ENCODE results near the gene PTPRC. TPM values are rescaled to one million over a fixed set of nuclear protein-coding genes. Genes with fewer than 3 reads are reported as not detected.

The PTPRC gene
- total and polyA plus RNA-seq, 4 experiments from 2014 or later: 915 to 1,019 (median 980) TPM

GRCh38 chr1:198607714-198608113 lies 31.1 kb upstream of the PTPRC start:
- POLR2A ChIA-PET (ENCODE audit: partially characterized antibody): interaction anchor here (1.3 to 7.6 kb wide), 5 partner anchors 9 to 75 kb away, joined by 4 to 110 read pairs (median 40); partner anchors contain the start of gene PTPRC
- CTCF ChIA-PET (ENCODE audit: partially characterized antibody): interaction anchor here (1.1 to 4.9 kb wide), 3 partner anchors 14 to 54 kb away, joined by 3 to 56 read pairs (median 3); no protein-coding TSS in a partner anchor
- H3K4me1 Mint-ChIP-seq: peaks cover 48 to 66% (median 57%) of the 10 kb centered on the region in 4 donors
- no peak overlapping the region for H3K27ac ChIP-seq (ENCODE audit: low read depth, low read length)
- peaks cover 70% of the 10 kb centered on the region for H3K4me1 ChIP-seq (ENCODE audit: insufficient read depth, low read length)
- H3K36me3 ChIP-seq (ENCODE audit: insufficient read depth, low read length): no peaks in the 10 kb centered on the region
- H3K4me3 ChIP-seq (ENCODE audit: low read length in 2 of 2): no peak overlapping the region
- peaks cover 0 to 4% (median 0%) of the 10 kb centered on the region in 8 donors for H3K9me3 Mint-ChIP-seq
- no peaks in the 10 kb centered on the region for H3K27me3 Mint-ChIP-seq
- H3K36me3 Mint-ChIP-seq: peaks cover 0 to 4% of the 10 kb centered on the region in 2 donors
- no peaks in the 10 kb centered on the region for H3K27me3 ChIP-seq (ENCODE audit: insufficient read depth, low read length)
- H3K27ac Mint-ChIP-seq: peak overlapping the region in 1 of 7 donors; percentile 7
- no peak overlapping the region for H3K4me3 Mint-ChIP-seq
- no peak for DNase-seq
- intact Hi-C loops (cut with micrococcal nuclease): no loop called here
- no peaks in the 10 kb centered on the region for H3K9me3 ChIP-seq (ENCODE audit: control insufficient read depth in 1 of 2, low read length in 2 of 2)

GRCh38 chr1:198610362-198610761 lies 28.5 kb upstream of the PTPRC start:
- intact Hi-C loops (cut with micrococcal nuclease): loop anchor here (2.0 to 5.0 kb wide), 2 partner anchors 14 to 53 kb away; no protein-coding TSS in a partner anchor
- Histone ChIP-seq H3K9me3 (ENCODE audit: control insufficient read depth in 1 of 2, low read length in 2 of 2) (no peaks in the 10 kb centered on the region), H3K27ac (ENCODE audit: low read depth, low read length) (peak overlapping the region; percentile 81), H3K4me1 (ENCODE audit: insufficient read depth, low read length) (peaks cover 88% of the 10 kb centered on the region), H3K36me3 (ENCODE audit: insufficient read depth, low read length) (no peaks in the 10 kb centered on the region), H3K27me3 (ENCODE audit: insufficient read depth, low read length) (no peaks in the 10 kb centered on the region), H3K4me3 (ENCODE audit: low read length in 2 of 2) (no peak overlapping the region)
- peak overlapping the region; percentile 90 to 99 (median 96) for H3K27ac Mint-ChIP-seq
- H3K4me1 Mint-ChIP-seq: peaks cover 54 to 72% (median 64%) of the 10 kb centered on the region in 4 donors
- no peak for DNase-seq
- ChIA-PET CTCF (ENCODE audit: partially characterized antibody) (interaction anchor here (0.7 to 4.9 kb wide), 11 partner anchors 8 to 94 kb away, joined by 3 to 56 read pairs (median 4); no protein-coding TSS in a partner anchor), POLR2A (ENCODE audit: partially characterized antibody) (interaction anchor here (1.0 to 7.6 kb wide), 22 partner anchors 11 to 91 kb away, joined by 3 to 110 read pairs (median 5); partner anchors contain the start of gene PTPRC)
- H3K4me3 Mint-ChIP-seq: peak overlapping the region in 7 of 8 donors; percentile 51 to 92 (median 67)
- peaks cover 0 to 4% of the 10 kb centered on the region in 2 donors for H3K36me3 Mint-ChIP-seq
- H3K9me3 Mint-ChIP-seq: peaks cover 0 to 4% (median 0%) of the 10 kb centered on the region in 8 donors
- no peaks in the 10 kb centered on the region for H3K27me3 Mint-ChIP-seq

- Histone ChIP-seq H3K4me1 (ENCODE audit: insufficient read depth, low read length) (peaks cover 88% of the 10 kb centered on the region), H3K27me3 (ENCODE audit: insufficient read depth, low read length) (no peaks in the 10 kb centered on the region), H3K36me3 (ENCODE audit: insufficient read depth, low read length) (no peaks in the 10 kb centered on the region), H3K4me3 (ENCODE audit: low read length in 2 of 2) (peak overlapping the region; percentile 4 to 11), H3K9me3 (ENCODE audit: control insufficient read depth in 1 of 2, low read length in 2 of 2) (no peaks in the 10 kb centered on the region), H3K27ac (ENCODE audit: low read depth, low read length) (peak overlapping the region; percentile 81)
- Mint-ChIP-seq H3K36me3 (peaks cover 0 to 4% of the 10 kb centered on the region in 2 donors), H3K4me3 (peak overlapping the region; percentile 45 to 92 (median 67)), H3K27me3 (no peaks in the 10 kb centered on the region), H3K27ac (peak overlapping the region; percentile 90 to 99 (median 96)), H3K9me3 (peaks cover 0 to 4% (median 0%) of the 10 kb centered on the region in 8 donors), H3K4me1 (peaks cover 55 to 71% (median 64%) of the 10 kb centered on the region in 4 donors)
- POLR2A ChIA-PET (ENCODE audit: partially characterized antibody): interaction anchor here (0.8 to 7.6 kb wide), 23 partner anchors 9 to 96 kb away, joined by 3 to 110 read pairs (median 4); partner anchors contain the start of gene PTPRC
- intact Hi-C loops (cut with micrococcal nuclease): loop anchor here (2.0 to 5.0 kb wide), 2 partner anchors 14 to 54 kb away; no protein-coding TSS in a partner anchor
- no peak for DNase-seq
- CTCF ChIA-PET (ENCODE audit: partially characterized antibody): interaction anchor here (0.7 to 4.9 kb wide), 12 partner anchors 9 to 95 kb away, joined by 3 to 56 read pairs (median 4); no protein-coding TSS in a partner anchor
Observed at GRCh38 chr1:198611219-198611618, 27.6 kb upstream of the PTPRC start.

DNA sequence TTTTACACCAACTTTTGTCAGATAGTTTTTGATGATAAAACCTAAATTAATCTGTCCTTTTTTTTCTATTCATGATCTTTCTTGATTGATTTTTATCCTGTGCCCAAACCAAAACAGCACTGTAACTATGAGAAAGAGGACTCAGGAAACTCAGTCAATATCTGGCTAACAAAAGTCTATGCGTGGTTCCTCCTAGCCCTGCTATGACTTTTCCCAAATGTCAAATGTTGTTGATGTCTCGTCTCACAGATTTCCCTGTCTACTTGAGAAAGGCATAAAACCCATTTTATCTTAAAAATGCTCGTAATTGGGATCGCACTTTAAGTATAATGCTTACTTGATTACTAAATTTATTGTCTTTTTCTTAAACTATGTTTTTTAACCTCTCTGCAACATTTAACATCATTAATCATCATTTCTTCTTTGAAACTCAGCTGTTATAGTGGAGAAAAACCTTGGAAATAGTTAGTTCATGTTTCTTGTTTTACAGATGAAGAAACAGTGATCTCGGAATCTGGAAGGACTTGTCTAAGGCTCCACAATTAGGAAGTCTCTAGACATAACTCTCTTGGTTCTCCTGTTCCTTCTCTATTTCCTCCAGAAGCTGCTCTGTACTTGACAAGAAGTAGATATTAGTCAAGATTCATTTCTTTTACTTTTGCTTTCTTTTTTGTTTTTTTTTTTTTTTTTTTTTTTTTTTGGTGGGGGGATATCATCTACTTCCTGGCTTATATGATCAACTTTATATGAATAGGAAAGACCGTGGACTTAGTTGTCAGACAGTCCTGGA lies 26.2 kb upstream of the PTPRC start:
- no peaks in the 10 kb centered on the region for H3K27me3 Mint-ChIP-seq
- peaks cover 0 to 5% (median 0%) of the 10 kb centered on the region in 8 donors for H3K9me3 Mint-ChIP-seq
- peaks cover 58 to 75% (median 64%) of the 10 kb centered on the region in 4 donors for H3K4me1 Mint-ChIP-seq
- H3K36me3 Mint-ChIP-seq: peaks cover 0 to 4% of the 10 kb centered on the region in 2 donors
- Histone ChIP-seq H3K9me3 (ENCODE audit: control insufficient read depth in 1 of 2, low read length in 2 of 2) (no peaks in the 10 kb centered on the region), H3K27ac (ENCODE audit: low read depth, low read length) (peak overlapping the region; percentile 81), H3K36me3 (ENCODE audit: insufficient read depth, low read length) (no peaks in the 10 kb centered on the region), H3K4me1 (ENCODE audit: insufficient read depth, low read length) (peaks cover 94% of the 10 kb centered on the region), H3K27me3 (ENCODE audit: insufficient read depth, low read length) (no peaks in the 10 kb centered on the region), H3K4me3 (ENCODE audit: low read length in 2 of 2) (peak overlapping the region; percentile 20 to 23)
- DNase-seq: peak in 3 of 5 donors; percentile 36 to 48 (median 43)
- peak overlapping the region; percentile 67 to 92 (median 82) for H3K4me3 Mint-ChIP-seq
- CTCF ChIA-PET (ENCODE audit: partially characterized antibody): interaction anchor here (1.4 kb wide), 1 partner anchor 12 kb away, joined by 5 read pairs; no protein-coding TSS in a partner anchor
- POLR2A ChIA-PET (ENCODE audit: partially characterized antibody): interaction anchor here (0.8 to 7.6 kb wide), 11 partner anchors 9 to 93 kb away, joined by 3 to 54 read pairs (median 7); partner anchors contain the start of gene PTPRC
- intact Hi-C loops (cut with micrococcal nuclease): loop anchor here (1.0 to 5.0 kb wide), 3 partner anchors 9 to 55 kb away; no protein-coding TSS in a partner anchor
- peak overlapping the region; percentile 92 to 99 (median 98) for H3K27ac Mint-ChIP-seq

DNA sequence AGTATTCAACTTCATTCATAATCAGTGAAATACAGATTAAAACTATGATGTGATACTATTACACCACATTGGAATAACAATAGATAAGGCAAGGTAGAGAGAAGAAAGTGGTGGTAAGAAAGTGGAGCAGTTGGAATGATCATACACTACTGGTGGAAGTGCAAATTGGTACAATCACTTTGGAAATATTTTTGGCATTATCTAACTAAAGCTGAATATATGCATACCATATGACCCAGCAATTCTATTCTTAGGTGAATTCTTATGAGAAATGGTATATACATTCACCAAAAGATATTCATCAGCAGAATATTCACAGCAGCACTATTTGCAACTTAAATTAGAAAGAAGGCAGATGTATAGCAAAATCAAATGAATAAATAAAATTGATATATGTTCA lies 21.4 kb upstream of the PTPRC start:
- no peak overlapping the region for H3K27ac ChIP-seq (ENCODE audit: low read depth, low read length)
- no peaks in the 10 kb centered on the region for H3K36me3 ChIP-seq (ENCODE audit: insufficient read depth, low read length)
- Mint-ChIP-seq H3K27me3 (no peaks in the 10 kb centered on the region), H3K9me3 (peaks cover 0 to 2% (median 0%) of the 10 kb centered on the region in 8 donors), H3K4me1 (peaks cover 61 to 85% (median 74%) of the 10 kb centered on the region in 4 donors), H3K4me3 (no peak overlapping the region), H3K27ac (peak overlapping the region in 6 of 7 donors; percentile 8 to 91 (median 70)), H3K36me3 (no peaks in the 10 kb centered on the region)
- no peak for DNase-seq
- H3K9me3 ChIP-seq (ENCODE audit: control insufficient read depth in 1 of 2, low read length in 2 of 2): no peaks in the 10 kb centered on the region
- H3K4me1 ChIP-seq (ENCODE audit: insufficient read depth, low read length): peaks cover 100% of the 10 kb centered on the region
- intact Hi-C loops (cut with micrococcal nuclease): no loop called here
- POLR2A ChIA-PET (ENCODE audit: partially characterized antibody): interaction anchor here (0.8 to 1.3 kb wide), 8 partner anchors 17 to 68 kb away, joined by 3 to 4 read pairs (median 3); no protein-coding TSS in a partner anchor
- H3K4me3 ChIP-seq (ENCODE audit: low read length in 2 of 2): no peak overlapping the region
- H3K27me3 ChIP-seq (ENCODE audit: insufficient read depth, low read length): no peaks in the 10 kb centered on the region
- CTCF ChIA-PET (ENCODE audit: partially characterized antibody): interaction anchor here (0.9 to 1.2 kb wide), 4 partner anchors 34 to 95 kb away, joined by 3 read pairs; no protein-coding TSS in a partner anchor

- no peaks in the 10 kb centered on the region for H3K36me3 Mint-ChIP-seq
- intact Hi-C loops (cut with micrococcal nuclease): loop anchor here (2.0 kb wide), 1 partner anchor 63 kb away; no protein-coding TSS in a partner anchor
- ChIA-PET CTCF (ENCODE audit: partially characterized antibody) (interaction anchor here (0.7 to 5.1 kb wide), 24 partner anchors 10 to 153 kb away, joined by 3 to 93 read pairs (median 6); partner anchors contain the start of gene PTPRC), POLR2A (ENCODE audit: partially characterized antibody) (interaction anchor here (0.6 to 7.4 kb wide), 25 partner anchors 11 to 461 kb away, joined by 3 to 494 read pairs (median 21); partner anchors contain the start of gene PTPRC)
- peak in 1 of 5 donors; percentile 56 for DNase-seq
- H3K27ac ChIP-seq (ENCODE audit: low read depth, low read length): peak overlapping the region; percentile 73
- H3K4me1 Mint-ChIP-seq: peaks cover 61 to 86% (median 76%) of the 10 kb centered on the region in 4 donors
- peaks cover 0 to 2% (median 0%) of the 10 kb centered on the region in 8 donors for H3K9me3 Mint-ChIP-seq
- no peaks in the 10 kb centered on the region for H3K36me3 ChIP-seq (ENCODE audit: insufficient read depth, low read length)
- peak overlapping the region; percentile 18 to 59 for H3K4me3 ChIP-seq (ENCODE audit: low read length in 2 of 2)
- H3K27me3 ChIP-seq (ENCODE audit: insufficient read depth, low read length): no peaks in the 10 kb centered on the region
- H3K4me1 ChIP-seq (ENCODE audit: insufficient read depth, low read length): peaks cover 100% of the 10 kb centered on the region
- peak overlapping the region; percentile 89 to 98 (median 95) for H3K27ac Mint-ChIP-seq
- peak overlapping the region; percentile 53 to 92 (median 76) for H3K4me3 Mint-ChIP-seq
- H3K27me3 Mint-ChIP-seq: no peaks in the 10 kb centered on the region
- H3K9me3 ChIP-seq (ENCODE audit: control insufficient read depth in 1 of 2, low read length in 2 of 2): no peaks in the 10 kb centered on the region
Observed at GRCh38 chr1:198619375-198620140, 19.3 kb upstream of the PTPRC start.

Measured in CD4-positive, alpha-beta memory T cell (primary cell).